Measurements from ENCODE around the gene CPNE4. TPM values are rescaled to one million over a fixed set of nuclear protein-coding genes. Genes with fewer than 3 reads are reported as not detected.

The CPNE4 gene
- total RNA-seq, 1 donor from 2014 or later: 0.83 TPM

DNA sequence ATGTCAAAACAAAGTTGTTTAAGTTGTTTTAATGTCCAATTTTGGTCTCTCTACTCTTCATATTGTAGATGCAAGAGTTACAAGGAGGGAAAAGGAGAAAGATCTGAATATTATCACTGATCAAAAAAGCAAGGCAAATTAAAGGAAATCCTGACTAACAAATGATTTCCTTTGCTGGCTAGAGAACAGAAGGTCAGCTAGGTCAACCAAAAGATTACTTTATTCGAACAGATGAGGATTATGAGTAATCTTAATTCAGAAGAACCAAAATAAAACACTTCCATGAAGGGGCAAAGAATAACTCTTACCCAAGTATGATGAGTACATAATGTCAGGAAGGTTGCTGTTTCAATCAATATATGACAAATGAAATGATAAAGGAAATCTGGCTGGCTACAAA is 33.8 kb downstream of the CPNE4 start:
- TF ChIP-seq, protein P1, sequence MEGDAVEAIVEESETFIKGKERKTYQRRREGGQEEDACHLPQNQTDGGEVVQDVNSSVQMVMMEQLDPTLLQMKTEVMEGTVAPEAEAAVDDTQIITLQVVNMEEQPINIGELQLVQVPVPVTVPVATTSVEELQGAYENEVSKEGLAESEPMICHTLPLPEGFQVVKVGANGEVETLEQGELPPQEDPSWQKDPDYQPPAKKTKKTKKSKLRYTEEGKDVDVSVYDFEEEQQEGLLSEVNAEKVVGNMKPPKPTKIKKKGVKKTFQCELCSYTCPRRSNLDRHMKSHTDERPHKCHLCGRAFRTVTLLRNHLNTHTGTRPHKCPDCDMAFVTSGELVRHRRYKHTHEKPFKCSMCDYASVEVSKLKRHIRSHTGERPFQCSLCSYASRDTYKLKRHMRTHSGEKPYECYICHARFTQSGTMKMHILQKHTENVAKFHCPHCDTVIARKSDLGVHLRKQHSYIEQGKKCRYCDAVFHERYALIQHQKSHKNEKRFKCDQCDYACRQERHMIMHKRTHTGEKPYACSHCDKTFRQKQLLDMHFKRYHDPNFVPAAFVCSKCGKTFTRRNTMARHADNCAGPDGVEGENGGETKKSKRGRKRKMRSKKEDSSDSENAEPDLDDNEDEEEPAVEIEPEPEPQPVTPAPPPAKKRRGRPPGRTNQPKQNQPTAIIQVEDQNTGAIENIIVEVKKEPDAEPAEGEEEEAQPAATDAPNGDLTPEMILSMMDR (IDR thresholded peaks at IDR 0.05): no peak
- Histone ChIP-seq H3K36me3 (no peaks in the 10 kb centered on the region), H3K4me3 (no peak overlapping the region), H3K27me3 (ENCODE audit: low read depth) (no peaks in the 10 kb centered on the region), H3K4me1 (no peaks in the 10 kb centered on the region), H3K27ac (no peak overlapping the region), H3K9me3 (no peaks in the 10 kb centered on the region)
- DNase-seq (no peak), ATAC-seq (no peak)
- intact Hi-C loops (cut with DNase I): no loop called here

DNA sequence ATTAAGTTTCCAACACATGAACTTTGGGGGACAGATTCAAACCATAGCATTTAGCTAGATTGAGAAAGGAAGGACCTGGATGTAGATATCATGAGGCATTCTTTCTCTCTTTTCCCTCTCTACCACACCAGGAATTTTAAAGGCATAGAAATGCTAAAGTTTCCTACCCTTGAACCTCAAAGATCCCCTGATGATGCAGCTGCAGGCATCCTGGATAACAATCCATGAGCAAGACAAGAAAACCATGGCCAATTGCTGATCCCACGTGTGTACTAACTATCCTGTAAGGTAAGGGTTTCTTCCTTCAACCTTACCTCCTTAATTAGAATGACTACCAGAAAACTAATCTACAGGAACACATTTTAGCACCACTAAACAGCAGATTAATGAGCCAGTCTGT is 36.8 kb downstream of the CPNE4 start:
- TF ChIP-seq, protein P1 (IDR thresholded peaks at IDR 0.05): no peak
- H3K9me3 ChIP-seq: no peaks in the 10 kb centered on the region
- H3K36me3 ChIP-seq: no peaks in the 10 kb centered on the region
- no peaks in the 10 kb centered on the region for H3K4me1 ChIP-seq
- no peak overlapping the region for H3K27ac ChIP-seq
- ATAC-seq (no peak), DNase-seq (no peak)
- intact Hi-C loops (cut with DNase I): no loop called here
- H3K4me3 ChIP-seq: no peak overlapping the region
- no peaks in the 10 kb centered on the region for H3K27me3 ChIP-seq (ENCODE audit: low read depth)

DNA sequence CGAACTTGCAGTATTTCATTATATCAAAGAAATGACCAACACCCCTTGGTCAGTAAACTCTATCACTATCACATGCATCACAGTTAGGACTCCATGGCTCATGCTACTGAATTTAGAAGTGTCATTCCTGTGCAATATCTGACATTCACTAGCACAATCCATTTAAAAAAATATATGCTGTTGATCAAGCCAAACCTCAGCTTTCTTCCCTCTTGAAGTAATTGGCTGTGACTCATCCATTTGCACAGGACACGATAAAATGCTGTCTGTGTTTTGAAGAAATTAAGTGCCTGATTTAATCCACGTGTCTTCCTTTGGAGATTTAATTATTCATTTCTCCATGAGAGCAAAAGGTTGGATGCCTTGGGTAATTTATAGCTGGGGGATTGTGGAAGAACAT is 38.9 kb downstream of the CPNE4 start:
- Histone ChIP-seq H3K9me3 (no peaks in the 10 kb centered on the region), H3K4me1 (no peaks in the 10 kb centered on the region), H3K4me3 (no peak overlapping the region), H3K27ac (no peak overlapping the region), H3K27me3 (ENCODE audit: low read depth) (no peaks in the 10 kb centered on the region), H3K36me3 (no peaks in the 10 kb centered on the region)
- intact Hi-C loops (cut with DNase I): no loop called here
- TF ChIP-seq, protein P1 (IDR thresholded peaks at IDR 0.05): no peak
- DNase-seq (no peak), ATAC-seq (no peak)

DNA sequence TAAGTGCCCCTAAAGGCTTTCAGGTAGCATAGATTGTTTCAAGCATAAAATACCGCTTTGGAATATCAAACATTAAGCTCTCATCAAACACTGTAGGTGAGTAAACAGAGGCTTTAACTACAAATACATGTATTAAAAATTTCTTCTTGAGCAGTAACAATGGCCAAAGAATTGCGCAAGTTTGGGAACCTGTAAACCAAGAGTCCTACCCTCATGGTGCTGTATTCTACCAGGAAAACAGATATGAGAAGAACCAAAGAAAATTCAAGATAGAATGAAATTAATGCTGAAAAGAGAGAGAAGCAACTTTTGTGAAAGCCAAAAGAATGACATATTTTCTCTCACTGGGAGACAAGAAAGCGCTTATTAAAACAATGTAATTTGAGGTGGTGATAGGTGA is 45.5 kb downstream of the CPNE4 start:
- ATAC-seq (no peak), DNase-seq (no peak)
- H3K9me3 ChIP-seq: no peaks in the 10 kb centered on the region
- H3K36me3 ChIP-seq: no peaks in the 10 kb centered on the region
- H3K4me1 ChIP-seq: no peaks in the 10 kb centered on the region
- intact Hi-C loops (cut with DNase I): no loop called here
- TF ChIP-seq, protein P1 (IDR thresholded peaks at IDR 0.05): no peak
- no peak overlapping the region for H3K4me3 ChIP-seq
- H3K27ac ChIP-seq: no peak overlapping the region
- no peaks in the 10 kb centered on the region for H3K27me3 ChIP-seq (ENCODE audit: low read depth)

DNA sequence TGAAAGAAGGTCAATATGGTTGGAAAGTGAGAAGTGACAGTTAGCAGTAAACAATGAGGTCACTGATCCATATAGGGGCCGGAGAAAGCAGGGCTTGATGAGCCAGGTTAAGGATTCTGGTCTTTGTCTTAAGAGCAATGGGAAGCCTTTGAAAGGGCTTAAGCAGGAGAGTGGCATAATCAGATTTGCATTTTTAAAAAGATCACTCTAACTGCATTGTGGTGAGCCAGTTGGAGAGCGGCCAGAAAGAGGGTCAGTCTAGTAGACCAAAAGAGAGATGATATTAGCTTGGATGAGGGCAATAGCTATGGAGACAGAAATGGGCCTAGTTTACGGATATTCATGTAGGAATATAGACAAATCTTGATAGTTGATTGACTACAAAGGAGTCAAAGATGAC is 46.6 kb downstream of the CPNE4 start:
- DNase-seq: no peak
- no peak overlapping the region for H3K27ac ChIP-seq
- intact Hi-C loops (cut with DNase I): no loop called here
- no peaks in the 10 kb centered on the region for H3K4me1 ChIP-seq
- no peaks in the 10 kb centered on the region for H3K9me3 ChIP-seq
- H3K27me3 ChIP-seq (ENCODE audit: low read depth): no peaks in the 10 kb centered on the region
- H3K36me3 ChIP-seq: no peaks in the 10 kb centered on the region
- H3K4me3 ChIP-seq: no peak overlapping the region
- ATAC-seq: no peak
- TF ChIP-seq, protein P1 (IDR thresholded peaks at IDR 0.05): no peak

DNA sequence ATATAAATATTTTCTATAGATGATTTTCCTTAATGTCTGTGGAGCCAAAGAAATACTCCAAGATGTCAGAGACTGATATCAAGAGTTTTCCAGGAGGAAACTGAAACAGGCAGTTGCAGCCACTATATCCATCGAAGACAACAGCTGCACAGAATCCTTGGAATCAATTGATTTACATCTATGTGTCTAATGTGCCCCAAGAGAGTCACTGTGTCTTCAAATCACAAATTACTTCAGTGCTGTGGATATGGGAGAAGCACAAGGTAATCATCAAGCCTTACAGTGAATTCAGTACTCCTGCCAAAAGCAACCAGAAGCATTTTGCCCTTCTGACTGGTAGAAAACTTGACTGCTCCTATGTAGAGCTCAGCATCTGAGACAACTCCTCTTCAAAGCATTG is 51.1 kb downstream of the CPNE4 start:
- ATAC-seq: no peak
- Histone ChIP-seq H3K27me3 (ENCODE audit: low read depth) (no peaks in the 10 kb centered on the region), H3K4me3 (no peak overlapping the region), H3K9me3 (no peaks in the 10 kb centered on the region), H3K36me3 (no peaks in the 10 kb centered on the region), H3K27ac (no peak overlapping the region), H3K4me1 (no peaks in the 10 kb centered on the region)
- intact Hi-C loops (cut with DNase I): no loop called here
- DNase-seq: no peak
- TF ChIP-seq, protein P1 (IDR thresholded peaks at IDR 0.05): no peak
